GM21786 (cell line): ENCODE data around the gene LIPC.
"Not testable (repeated sequence)": the region's sequence is repeated elsewhere in the genome, so short reads cannot be mapped to it uniquely, and the experiment has no call there.

Experiments used
- ATAC-seq: cut with Tn5 transposase; IDR thresholded peaks from one replicate; pipeline ENCODE4 v1.9.1; 2021; ENCODE audit not compliant: unreplicated experiment

Gene LIPC

DNA sequence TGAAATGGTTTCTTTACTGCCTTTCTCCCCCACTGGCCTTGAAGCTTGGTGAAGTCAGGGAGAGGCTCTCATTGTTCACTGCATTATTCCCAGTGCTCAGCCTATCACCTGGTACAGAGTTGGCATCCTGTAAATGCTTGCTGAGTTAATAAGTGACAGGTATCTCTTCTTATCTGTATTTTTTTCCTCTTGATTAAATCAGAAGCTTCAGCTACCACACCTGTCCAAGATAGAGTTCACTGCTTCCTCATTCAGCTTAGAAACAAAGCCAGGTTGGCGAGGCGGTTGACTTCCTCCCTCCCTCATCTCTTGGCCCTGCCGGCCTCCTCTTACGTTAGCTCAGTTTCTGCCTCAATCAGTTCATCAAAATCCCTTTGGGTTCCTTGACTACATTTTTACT lies 142.8 kb downstream of the LIPC start:
- no peak for ATAC-seq

DNA sequence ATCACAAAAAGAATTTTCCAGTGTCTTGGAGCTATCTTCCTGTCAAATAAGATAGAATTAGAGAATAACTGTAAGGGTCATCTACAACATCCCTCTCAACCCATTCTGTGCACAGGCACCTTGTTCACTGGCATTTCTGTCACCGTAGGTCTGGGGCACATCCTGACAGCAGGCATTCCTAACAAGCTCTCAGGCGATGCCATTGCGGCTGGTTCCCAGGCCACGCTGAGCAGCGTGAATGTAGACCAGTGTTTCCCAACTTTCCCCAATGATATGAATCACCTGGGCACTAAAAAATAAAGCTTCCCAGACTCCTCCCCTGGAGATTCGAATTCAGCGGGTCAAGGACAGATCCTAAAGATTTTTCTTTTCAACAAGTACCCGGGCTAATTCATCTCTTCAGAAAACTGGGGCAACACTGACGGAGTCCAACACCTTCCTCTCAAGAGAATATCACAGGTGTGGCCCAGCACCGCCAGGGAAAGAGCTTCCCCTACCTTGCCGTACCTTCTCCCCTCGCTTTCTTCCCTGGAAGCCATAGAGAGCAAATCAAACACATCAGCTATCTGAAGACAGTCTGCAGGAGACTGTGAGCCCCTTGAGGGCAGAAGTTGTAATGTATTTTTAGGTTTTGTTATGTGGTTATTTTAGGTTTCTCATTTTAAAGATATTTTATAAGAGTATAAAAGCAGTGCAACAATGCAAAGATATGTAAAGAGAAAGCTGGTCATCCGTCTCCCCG lies 143.4 kb downstream of the LIPC start:
- ATAC-seq, result no peak

DNA sequence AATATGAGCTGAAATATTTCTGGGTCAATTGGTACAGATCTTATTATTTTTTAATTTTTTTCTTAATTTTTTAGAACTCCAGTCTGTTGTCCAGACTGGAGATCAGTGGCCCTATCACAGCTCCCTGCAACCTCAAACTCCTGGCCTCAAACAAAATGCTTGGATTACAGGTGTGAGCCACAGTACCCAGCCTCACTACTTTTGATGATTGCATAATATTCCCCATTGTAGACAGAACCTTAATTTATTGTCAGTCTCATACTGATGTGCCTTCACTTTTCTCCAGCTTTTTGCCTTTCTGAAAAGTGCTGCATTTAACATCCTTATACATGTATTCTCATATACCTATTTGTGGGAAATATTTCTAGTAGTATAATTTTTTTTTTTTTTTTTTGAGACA lies 144.9 kb downstream of the LIPC start:
- ATAC-seq, result no peak

DNA sequence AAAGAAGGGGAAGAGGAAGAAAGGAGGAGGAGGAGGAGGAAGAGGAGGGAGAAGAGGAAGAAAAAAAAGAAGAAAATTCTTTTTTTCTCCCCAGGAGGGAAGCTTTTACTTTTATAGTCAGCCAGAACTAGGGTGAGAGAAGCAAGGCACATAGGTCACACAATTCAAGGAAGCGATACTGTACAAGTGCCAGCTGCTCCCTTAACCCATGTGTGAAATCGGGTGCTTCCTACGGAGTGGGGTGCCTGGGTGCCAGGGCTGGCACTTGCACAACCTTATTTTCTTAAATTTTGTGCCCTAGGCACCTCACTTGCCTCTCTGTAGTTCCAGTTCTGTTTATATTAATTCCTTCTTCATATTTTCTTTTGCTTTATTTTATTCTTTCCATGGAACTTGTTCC lies 150.4 kb downstream of the LIPC start:
- no peak for ATAC-seq

DNA sequence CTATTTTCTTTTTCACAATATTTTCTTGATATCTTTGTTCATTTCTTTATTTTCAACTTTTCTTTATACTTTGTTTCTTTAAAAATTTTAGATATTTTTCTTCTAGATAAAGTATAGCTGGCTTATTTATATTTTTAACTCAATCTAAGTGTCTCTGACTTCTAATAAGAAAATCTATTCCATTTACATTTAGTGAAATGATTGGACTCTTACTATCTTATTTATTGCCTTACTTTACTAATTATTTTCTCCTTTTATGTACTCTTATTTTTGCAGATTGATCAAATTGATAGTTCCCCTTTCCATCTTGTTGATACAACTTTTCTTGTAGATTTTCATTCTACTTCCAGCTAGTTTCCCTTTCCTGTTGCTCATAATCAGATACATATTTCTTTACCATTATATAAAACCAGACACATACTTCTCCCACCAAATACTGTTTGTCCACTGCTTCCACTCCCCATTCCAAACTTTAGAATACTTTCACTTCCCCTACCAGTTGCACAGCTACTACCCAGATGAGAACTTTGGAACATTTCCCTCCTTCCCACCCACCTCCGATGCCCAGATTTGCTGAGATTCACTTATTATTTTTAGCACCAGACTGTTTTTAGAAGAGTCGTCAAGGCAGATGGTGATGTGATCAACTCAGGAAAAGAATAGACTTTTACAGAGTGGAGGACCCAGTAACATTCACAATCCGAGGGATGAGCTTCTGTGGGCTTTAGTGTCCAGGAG lies 151.5 kb downstream of the LIPC start:
- ATAC-seq, result no peak

DNA sequence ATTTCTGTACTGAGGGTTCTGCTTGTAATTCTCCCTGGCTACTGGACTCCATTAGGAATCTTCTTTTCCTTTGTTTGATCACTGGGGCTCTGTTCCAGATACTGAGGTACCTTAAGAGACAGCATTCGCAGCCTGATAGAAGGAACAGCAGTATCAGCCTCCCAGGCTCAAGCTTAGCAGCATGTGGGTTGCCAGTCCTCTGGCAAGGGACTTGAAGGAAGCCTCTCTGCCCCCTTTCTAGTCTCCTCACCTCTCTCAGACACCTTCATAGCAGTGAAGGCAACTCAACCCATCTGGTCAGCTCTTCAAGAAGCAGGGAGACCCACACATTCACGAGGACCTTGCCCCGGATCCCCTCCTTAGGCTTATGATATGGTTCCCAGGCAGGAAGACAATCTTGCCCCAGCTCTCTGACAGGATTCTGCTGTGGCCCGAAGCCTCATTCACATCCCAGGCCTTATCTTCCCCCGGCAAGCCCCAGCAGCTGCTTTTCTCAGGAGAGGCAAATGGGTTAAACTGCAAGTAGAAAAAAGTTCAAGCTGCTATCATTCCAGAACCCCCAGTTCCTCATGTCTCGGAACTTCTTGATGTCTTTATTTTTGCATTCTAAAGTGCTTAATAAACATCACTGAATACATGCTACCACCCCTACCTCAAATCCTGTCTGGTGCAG lies 153.1 kb downstream of the LIPC start:
- no peak for ATAC-seq

DNA sequence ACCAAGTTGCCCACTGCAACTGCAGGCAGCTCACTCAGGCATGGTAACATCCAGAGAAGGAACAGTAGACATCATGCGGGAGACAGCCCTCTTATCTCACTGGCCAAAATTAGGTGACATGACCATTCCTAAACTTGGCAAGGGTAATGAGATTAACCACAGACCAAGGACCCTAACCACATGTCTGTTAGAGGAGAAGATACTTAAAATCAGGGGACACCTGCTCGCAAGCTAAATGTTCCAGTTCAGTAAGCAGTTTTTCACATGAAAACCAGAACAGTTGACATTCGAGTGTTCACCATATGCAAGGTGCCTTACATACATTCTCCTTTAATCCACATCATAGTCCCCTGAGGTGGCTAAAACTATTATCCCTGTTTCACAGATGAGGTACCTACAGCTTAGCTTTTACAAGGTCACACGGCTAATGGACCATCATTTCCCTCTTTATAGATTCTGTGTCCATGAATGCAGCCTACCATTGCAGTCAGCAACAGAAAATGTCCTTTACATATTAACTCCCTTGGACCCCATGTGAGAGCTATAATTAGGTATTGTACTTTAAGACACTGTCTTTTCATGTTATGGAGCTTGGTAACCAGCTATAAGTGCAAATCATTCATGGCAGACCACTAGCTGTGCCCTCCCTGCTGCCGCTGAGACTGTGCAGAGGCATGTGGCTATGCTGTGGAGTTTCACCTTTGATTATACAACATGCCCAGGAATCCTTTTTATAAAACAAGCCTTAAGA lies 154.1 kb downstream of the LIPC start:
- peak; percentile 57 for ATAC-seq

DNA sequence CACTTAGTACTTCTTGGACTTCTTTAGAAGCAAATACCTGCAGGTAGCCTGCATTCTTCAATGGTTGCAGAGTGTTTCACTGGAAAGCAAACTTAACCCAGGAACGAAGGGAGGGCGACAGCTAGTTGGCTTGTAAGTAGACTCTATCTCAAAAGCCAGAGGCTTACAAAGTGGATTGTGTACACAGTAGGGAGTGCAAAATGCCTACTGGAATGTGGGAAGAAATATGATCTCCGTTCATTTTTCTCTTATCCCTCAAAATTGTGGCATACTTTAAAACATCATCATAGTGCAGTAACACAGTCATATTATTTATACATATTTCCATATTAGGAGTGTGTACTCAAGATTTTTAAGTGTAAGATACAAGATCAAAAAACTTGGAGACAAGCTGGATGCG lies 155.7 kb downstream of the LIPC start:
- no peak for ATAC-seq

DNA sequence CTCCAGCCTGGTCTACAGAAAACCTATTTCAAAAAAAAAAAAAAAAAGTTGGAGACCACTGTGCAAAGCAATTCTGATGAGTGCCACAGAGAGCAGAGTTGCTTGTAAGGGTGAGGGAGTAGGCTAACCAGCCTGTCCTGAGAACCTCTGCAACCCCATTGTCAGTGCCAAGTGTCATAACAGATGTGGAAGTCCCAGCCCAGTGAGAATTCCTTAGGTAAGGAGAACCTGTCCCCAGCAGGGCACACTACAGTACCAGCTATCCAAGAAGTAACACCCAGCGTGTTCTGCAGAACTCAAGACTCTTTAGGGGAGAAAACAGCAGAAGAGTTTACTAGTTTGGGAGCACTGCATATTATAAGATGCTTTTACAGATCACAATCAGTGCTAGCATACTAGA lies 156.3 kb downstream of the LIPC start:
- ATAC-seq, result no peak

DNA sequence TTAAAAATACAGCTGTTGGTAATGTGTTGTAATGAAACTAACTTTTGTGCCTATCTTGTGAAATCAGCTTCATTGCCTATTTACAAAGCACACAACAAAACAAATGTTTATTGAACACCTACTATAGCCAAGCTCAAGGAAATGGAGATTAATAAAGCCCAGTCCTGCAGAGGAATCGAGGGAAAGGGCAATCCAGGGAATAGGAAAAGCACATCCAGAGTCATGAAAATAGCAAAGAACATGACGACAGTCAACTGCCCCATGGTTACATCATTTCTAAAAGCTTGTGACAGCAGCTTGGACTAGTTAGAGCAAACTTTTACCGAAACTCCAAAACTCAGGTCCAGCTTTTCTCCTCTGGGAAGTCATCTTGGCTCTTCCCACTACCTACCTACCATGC lies 157.3 kb downstream of the LIPC start:
- ATAC-seq, result no peak

DNA sequence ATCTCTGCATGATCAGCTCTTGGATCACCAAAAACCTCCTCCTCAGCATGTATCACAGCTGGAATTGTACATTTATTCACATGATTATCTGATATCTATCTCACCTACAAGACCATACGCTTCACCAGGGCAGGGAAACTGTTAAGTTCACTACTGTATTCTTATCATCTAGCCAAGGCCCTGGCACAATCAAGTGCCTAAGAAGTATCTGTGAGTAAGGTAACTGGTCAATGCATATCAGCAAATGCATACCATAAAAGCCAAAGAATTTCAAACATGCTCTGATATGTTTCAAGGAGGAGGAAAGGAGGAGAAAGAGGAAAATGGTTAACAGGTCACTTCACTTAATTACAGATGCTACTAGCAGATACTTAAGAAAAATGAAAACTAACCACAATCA lies 158.4 kb downstream of the LIPC start:
- ATAC-seq, result no peak

DNA sequence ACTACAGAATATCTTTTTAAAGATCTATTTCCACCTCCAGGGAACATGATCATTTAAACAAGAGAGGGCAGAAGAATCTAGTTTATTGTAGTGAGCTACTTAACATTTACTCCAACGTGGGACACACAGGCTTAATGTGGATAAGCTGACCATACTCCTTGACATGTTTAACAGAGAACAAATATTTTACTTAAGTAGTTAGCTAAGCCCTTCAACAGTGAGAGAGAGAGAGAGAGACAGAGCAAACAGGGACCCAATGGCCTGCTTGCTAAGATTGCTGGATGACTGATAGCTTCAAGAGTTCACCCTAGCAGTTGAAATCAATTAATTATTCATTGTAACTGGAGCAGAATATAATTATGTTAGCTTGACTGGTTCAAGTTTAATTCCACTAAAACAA lies 159.1 kb downstream of the LIPC start:
- no peak for ATAC-seq

DNA sequence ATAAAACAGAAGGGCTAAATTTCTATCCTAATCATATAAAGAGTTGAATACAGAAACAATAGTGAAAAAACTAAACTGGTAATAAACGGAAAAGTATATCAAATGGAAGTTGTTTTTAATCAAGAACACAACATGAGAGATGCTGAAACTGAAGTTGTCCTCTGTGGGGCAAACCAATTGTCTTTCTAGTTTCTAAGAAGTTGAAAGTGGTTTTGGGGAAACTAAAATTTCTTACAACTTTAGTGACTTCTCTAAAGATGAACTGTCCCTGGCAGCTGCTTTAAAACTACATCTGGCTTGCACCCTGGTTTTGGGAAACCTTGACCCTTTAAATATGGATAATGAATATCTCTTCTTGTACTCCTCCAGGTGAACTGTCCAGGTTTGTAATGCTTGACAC lies 162.1 kb downstream of the LIPC start:
- ATAC-seq, result no peak

DNA sequence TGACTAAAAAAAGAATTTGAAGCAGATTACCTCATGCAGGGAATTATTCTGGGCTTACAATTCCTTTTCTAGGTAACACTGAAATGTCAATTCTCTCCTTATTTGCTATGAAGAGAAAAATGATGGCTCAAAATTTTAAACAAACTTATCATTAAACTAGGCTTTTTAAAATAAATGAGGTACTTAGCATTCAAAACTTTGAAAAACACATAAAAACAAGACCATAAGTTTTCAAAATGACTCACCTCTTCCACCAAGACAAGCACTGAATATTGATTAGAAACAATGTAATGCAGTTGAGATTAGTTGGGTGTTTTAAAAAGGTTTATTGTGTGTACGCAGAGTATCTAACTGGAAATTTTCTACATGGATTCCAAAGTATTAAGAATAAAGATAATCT lies 163.1 kb downstream of the LIPC start:
- ATAC-seq, result no peak

DNA sequence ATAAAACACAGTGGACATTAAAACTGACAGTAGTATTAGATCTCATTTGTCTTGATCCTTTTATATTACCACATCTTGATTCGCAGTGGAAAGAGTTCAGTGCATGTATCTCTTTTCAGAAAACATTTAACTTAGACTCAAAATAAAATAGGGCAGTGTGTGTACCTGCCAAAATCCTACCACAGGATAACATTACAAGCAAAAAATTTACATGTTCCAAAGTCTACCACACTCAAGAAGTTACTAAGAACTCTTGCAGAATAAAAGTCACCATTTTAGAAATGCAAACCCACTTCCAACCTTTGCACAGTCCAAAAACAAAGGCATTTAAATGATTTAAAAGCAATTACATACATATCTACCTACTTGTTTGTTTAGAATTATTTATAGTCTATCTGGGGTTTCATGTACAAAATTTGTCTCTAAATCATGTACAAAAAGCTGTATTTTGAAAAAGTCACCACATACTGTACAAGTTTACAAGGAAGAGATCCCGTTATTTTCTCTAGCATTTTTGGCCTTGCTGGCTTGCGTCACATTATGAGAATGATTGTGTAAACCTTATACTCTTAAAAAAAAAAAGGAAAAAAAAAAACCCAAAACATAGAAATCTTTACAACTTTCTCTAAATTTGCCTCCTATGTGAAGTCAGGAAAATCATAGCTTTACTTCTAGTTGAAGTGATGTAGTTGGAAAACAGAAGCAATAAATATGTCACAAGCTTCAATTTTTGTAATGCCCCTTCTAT lies 163.9 kb downstream of the LIPC start:
- ATAC-seq, result no peak

DNA sequence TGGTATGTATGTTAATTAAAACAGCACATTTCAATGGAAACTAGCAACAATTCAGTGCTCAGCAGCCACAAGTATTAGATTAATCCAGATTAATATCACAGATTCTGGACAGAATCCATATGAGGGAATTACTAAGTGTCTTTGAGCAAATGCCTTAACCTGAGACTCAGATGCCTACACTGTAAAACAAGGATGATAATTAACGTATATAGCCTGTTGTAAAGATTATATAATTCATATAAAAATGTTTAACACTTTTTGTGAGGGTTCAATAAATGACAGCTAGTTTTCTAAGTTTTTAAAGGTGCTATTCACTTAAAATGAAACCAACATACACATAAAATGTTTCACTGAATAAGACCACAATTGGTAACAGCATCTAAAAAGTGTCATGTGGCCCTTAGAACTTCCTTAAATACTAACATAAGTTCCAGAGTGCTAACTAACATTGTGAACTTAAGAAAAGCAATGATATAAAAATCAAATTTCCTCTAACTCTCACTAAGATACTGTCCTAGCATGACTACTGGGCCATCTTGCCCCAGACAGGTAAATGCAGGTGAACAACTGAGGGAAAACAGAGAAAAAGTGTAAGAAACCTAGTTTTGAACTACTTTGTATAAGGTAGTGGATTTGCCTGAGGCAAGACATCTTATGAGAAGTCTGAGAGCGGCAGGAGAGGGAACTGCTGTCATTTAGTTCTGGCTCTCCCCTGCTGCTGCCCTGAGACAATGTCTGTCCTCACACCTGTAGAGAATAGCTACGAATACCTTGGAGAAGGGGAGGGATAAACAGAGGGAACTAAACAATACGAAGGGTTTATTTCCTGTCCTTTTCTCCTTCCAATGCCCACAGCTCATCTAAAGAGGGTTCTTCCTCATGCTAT lies 166.4 kb downstream of the LIPC start:
- no peak for ATAC-seq

DNA sequence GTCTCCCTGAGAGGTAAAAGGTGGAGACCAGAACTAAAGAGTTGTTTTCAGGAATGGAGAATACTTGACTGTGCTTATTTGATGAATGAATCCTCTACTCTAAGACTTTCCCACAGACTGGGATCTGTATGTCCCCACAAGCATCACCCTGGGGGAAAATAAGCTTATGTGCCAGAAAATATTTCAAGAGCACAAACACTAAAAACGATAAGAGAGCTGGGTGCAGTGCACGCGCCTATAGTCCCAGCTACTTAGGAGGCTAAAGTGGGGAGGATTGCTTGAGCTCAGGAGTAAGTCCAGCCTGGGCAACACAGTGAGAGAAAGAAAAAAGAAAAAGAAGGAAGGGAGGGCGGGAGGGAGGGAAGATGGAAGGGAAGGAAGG lies 167.0 kb downstream of the LIPC start:
- ATAC-seq, result no peak

DNA sequence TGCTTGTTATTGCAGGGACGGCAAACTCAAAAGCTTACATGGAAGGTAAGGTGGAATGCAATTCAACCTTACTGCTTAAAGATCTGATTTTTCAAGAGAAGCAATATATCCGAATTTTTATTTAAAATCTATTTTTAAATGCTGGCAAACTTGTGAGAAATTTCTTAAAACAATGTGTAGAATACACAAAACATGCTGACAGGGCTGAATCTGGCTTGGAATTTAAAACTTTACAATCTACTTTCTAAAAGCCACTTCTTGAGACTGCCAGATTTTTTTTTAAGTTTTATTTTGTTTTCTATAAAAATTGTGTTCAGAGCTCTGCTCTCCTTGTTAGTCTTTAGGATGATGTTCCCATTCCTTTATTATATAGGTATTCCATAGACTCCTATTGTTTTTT lies 171.0 kb downstream of the LIPC start:
- no peak for ATAC-seq

DNA sequence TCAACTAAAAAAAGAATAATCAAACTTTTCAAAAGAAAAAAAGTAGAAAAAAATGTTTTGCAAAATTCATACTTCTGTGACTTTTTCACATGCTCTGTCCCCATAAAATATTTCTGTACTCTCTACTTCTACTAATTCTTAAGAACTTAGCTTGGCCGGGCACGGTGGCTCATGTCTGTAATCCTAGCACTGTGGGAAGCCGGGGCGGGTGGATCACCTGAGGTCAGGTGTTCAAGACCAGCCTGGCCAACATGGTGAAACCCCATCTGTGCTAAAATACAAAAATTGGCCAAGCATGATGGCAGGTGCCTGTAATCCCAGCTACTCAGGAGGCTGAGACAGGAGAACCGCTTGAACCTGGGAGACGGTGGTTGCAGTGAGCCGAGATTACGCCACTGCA lies 172.1 kb downstream of the LIPC start:
- ATAC-seq, result not testable (repeated sequence)

DNA sequence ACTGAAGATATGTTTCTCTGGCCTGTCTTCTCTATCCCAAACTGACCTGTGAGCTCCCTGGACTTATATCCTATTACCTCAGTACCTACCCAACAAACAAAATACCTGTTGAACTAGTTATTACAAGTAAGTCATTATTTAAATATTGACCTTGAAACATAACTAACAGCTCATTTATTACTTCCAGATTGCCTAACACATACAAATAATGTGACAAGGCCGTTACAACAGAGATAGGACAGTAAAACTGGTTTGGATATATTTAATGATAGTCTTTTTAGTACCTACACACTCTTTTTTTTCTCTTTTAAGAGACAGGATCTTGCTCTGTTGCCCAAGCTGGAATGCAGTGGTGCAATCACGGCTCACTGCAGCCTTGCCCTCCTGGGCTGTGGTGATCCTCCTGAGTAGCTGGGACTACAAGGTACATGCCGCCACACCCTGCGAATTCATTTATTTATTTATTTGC lies 172.7 kb downstream of the LIPC start:
- no peak for ATAC-seq
